Left lung (tissue), 10 donors: ENCODE measurements around the gene CDCA7. TPM values are rescaled to one million over a fixed set of nuclear protein-coding genes. Genes with fewer than 3 reads are reported as not detected.

Experiments used
- ATAC-seq: fragments of 200-7000 bp; cut with Tn5 transposase; one replicate; pipeline ENCODE4 v1.9.1; 2020; ENCODE audit warnings: moderate library complexity
- DNase-seq, 4 donors: peaks; one replicate each; pipeline ENCODE4 v3.0.0-alpha.2; 2013 to 2020
- H3K27ac ChIP-seq, 2 donors: fragments of 200-600 bp; sonication (generic) in 1 of 2; one replicate each; pipeline versions ENCODE4 v1.5.0 to v1.8.0; 2020 to 2021
- H3K27me3 ChIP-seq, 2 donors: fragments of 200-600 bp; sonication (generic) in 1 of 2; one replicate each; pipeline versions ENCODE4 v1.5.0 to v1.8.0; 2020 to 2021
- H3K36me3 ChIP-seq, 2 donors: fragments of 200-600 bp; sonication (generic) in 1 of 2; one replicate each; pipeline versions ENCODE4 v1.5.0 to v1.8.0; 2020 to 2021
- H3K4me1 ChIP-seq, 2 donors: fragments of 200-600 bp; one replicate each; pipeline ENCODE4 v1.8.0; 2021
- H3K4me3 ChIP-seq, 2 donors: fragments of 200-600 bp; sonication (generic) in 1 of 2; one replicate each; pipeline versions ENCODE4 v1.5.0 to v1.8.0; 2020 to 2021; ENCODE audit warnings: mild to moderate bottlenecking in 1 of 2
- H3K9me3 ChIP-seq, 2 donors: fragments of 200-600 bp; sonication (generic) in 1 of 2; one replicate each; pipeline versions ENCODE4 v1.5.0 to v1.8.0; 2020 to 2021
- intact Hi-C, 2 donors: fragments of 100-400 bp; cut with DNase I; formaldehyde crosslinking; loops; one replicate each; pipeline versions ENCODE4 v1.11.2 to v1.14.2; 2022
- polyA plus RNA-seq, 6 donors: library from polyadenylated mRNA; unstranded; fragments of 120-200 nt; gene quantifications; one replicate each; pipeline ENCODE4 v1.2.1, GENCODE V29; 2013; ENCODE audit not compliant: insufficient read length in 6 of 6
- total RNA-seq, 2 donors: library from RNA; stranded (reverse); fragmentation: NEBNext Ultra II Directional; extraction: Animal tissue kit (Norgen Biotek cat#: 25700); gene quantifications; one replicate each; pipeline ENCODE4 v1.2.1, GENCODE V29; 2021
- TF ChIP-seq, protein P1 (sequence below), 2 donors: fragments of 200-600 bp; sonication (generic) in 1 of 2; IDR thresholded peaks; one replicate each; pipeline versions ENCODE4 v1.5.0 to v1.8.0; 2021; ENCODE audit warnings: antibody characterized with exemption in 2 of 2
- donor health status: DM: no; HTN: yes; CAD: no.
- donor health status: DM: no; HTN: no; CAD: no.

The CDCA7 gene
- total and polyA plus RNA-seq, 8 donors: 2.3 to 109 (median 80.5) TPM

DNA sequence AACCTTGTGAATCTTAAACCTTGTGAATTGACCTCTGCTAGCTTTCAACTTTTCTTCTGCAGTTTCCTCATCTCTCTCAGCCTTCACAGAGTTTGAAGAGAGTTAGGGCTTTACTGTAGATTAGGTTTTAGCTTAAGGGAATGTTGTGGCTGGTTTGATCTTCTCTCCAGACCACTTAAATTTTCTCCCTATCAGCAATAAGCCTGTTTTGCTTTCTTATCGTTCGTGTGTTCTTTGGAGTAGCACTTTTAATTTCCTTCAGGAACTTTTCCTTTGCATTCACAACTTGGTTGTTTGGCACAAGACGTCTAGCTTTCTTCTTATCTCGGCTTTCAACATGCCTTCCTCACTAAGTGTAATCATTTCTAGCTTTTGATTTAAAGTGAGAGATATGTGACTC, 2.8 kb upstream of the CDCA7 start:
- Histone ChIP-seq H3K4me3 (no peak overlapping the region), H3K27me3 (peaks cover 27 to 61% of the 10 kb centered on the region in 2 donors), H3K27ac (no peak overlapping the region), H3K9me3 (peaks cover 0 to 1% of the 10 kb centered on the region in 2 donors), H3K36me3 (no peaks in the 10 kb centered on the region), H3K4me1 (peaks cover 4 to 29% of the 10 kb centered on the region in 2 donors)
- TF ChIP-seq, protein P1, sequence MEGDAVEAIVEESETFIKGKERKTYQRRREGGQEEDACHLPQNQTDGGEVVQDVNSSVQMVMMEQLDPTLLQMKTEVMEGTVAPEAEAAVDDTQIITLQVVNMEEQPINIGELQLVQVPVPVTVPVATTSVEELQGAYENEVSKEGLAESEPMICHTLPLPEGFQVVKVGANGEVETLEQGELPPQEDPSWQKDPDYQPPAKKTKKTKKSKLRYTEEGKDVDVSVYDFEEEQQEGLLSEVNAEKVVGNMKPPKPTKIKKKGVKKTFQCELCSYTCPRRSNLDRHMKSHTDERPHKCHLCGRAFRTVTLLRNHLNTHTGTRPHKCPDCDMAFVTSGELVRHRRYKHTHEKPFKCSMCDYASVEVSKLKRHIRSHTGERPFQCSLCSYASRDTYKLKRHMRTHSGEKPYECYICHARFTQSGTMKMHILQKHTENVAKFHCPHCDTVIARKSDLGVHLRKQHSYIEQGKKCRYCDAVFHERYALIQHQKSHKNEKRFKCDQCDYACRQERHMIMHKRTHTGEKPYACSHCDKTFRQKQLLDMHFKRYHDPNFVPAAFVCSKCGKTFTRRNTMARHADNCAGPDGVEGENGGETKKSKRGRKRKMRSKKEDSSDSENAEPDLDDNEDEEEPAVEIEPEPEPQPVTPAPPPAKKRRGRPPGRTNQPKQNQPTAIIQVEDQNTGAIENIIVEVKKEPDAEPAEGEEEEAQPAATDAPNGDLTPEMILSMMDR (IDR thresholded peaks at IDR 0.05): no peak
- DNase-seq: no peak
- intact Hi-C loops: no loop called here
- ATAC-seq: no peak

DNA sequence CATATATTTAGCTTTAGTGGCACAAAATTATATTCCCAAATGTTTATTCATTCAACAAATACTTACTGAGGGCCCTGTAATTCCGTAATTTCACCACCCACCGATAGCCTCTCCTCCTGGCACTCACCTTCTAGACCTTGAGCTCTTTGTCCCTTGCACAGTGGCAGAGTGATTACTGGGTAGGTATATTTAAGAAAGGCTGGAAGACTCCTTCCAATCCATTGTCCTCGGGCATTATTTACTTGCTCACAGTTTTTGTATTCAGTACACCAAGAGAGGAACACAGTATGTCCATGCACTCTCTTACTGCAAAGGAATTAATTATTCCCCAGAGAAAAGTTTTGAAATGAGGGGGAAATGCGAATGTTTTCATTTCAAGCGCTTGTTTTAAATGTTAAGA, 1.1 kb upstream of the CDCA7 start:
- Histone ChIP-seq H3K27ac (no peak overlapping the region), H3K4me1 (peaks cover 4 to 30% of the 10 kb centered on the region in 2 donors), H3K4me3 (no peak overlapping the region), H3K9me3 (no peaks in the 10 kb centered on the region), H3K36me3 (no peaks in the 10 kb centered on the region), H3K27me3 (peaks cover 27 to 77% of the 10 kb centered on the region in 2 donors)
- intact Hi-C loops: no loop called here
- ATAC-seq (no peak), DNase-seq (no peak)
- TF ChIP-seq, protein P1 (IDR thresholded peaks at IDR 0.05): no peak

- Histone ChIP-seq H3K4me3 (peak overlapping the region; percentile 54 to 57), H3K9me3 (no peaks in the 10 kb centered on the region), H3K27me3 (peaks cover 27 to 81% of the 10 kb centered on the region in 2 donors), H3K4me1 (peaks cover 4 to 30% of the 10 kb centered on the region in 2 donors), H3K36me3 (no peaks in the 10 kb centered on the region), H3K27ac (no peak overlapping the region)
- TF ChIP-seq, protein P1 (IDR thresholded peaks at IDR 0.05): no peak
- peak in 1 of 4 donors; percentile 34 for DNase-seq
- ATAC-seq: no peak
- intact Hi-C loops: no loop called here
Observed at GRCh38 chr2:173354073-173354581, 545 bp upstream of the CDCA7 start.

- peak; percentile 76 for ATAC-seq
- peak; percentile 45 to 86 (median 49) for DNase-seq
- Histone ChIP-seq H3K4me1 (peaks cover 4 to 30% of the 10 kb centered on the region in 2 donors), H3K27ac (no peak overlapping the region), H3K4me3 (peak overlapping the region; percentile 54 to 57), H3K36me3 (no peaks in the 10 kb centered on the region), H3K27me3 (peaks cover 27 to 81% of the 10 kb centered on the region in 2 donors), H3K9me3 (no peaks in the 10 kb centered on the region)
- TF ChIP-seq, protein P1 (IDR thresholded peaks at IDR 0.05): no peak
- intact Hi-C loops: no loop called here
Observed at GRCh38 chr2:173355132-173355865, 627 bp downstream of the CDCA7 start.

DNA sequence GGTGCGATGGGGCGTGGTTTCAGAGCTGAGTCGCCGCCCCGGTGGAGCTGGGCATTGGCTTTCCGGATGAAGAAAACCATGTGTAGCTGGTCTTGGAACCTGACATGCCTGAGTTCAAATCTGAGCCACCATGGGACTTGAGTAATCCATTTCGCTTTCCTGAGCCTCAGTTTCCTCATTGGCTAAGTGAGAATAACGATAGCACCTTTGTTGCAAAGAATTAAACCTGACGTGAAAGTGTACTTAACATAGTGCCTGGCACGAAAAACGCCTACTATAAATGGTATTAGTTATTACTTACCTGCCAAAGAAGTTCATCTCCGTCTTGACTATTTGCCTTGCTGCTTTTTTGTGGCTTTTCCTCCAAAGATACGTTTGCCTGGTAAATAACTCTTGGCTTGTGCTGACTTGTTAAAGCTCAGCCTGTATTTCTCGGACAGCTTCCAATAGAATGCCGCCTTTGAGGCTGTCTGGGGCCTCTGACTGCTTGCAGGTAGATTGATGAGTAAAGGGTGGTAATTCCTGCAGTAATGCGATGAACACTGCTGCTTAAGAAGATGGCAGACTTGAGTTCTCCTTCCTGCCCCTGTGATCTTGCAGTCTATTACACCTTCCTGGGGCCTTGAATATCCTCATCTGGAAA, 1.3 kb downstream of the CDCA7 start:
- DNase-seq (no peak), ATAC-seq (no peak)
- TF ChIP-seq, protein P1 (IDR thresholded peaks at IDR 0.05): no peak
- Histone ChIP-seq H3K9me3 (no peaks in the 10 kb centered on the region), H3K36me3 (no peaks in the 10 kb centered on the region), H3K27me3 (peaks cover 27 to 79% of the 10 kb centered on the region in 2 donors), H3K27ac (no peak overlapping the region), H3K4me1 (peaks cover 4 to 30% of the 10 kb centered on the region in 2 donors), H3K4me3 (peak overlapping the region; percentile 54 to 57)
- intact Hi-C loops: no loop called here
